ENCODE measurements around the gene TNPO3. TPM values are rescaled to one million over a fixed set of nuclear protein-coding genes. Genes with fewer than 3 reads are reported as not detected.
A peak's percentile ranks its signal among the peaks of the same experiment; 100 is the strongest.

Gene TNPO3
- polyA plus RNA-seq, 1 of the 3 experiments (the other 2 are of a cell fraction) = 27.8 TPM

- Histone ChIP-seq H3K4me1 (ENCODE audit: control insufficient read depth in 1 of 2, insufficient read depth in 2 of 2, low read depth in 1 of 2, low read length in 1 of 2) (no peaks in the 10 kb centered on the region; a peak in 1 of 4 replicates), H3K79me2 (ENCODE audit: insufficient read depth) (no peaks in the 10 kb centered on the region), H3K9ac (no peak overlapping the region), H3K36me3 (replicated peaks in 1 of 2; ENCODE audit: control insufficient read depth in 1 of 2, insufficient read depth in 2 of 2, low read length in 1 of 2) (no peaks in the 10 kb centered on the region), H3K4me2 (no peak overlapping the region), H4K20me1 (ENCODE audit: insufficient read depth) (no peaks in the 10 kb centered on the region), H3K9me2 (no peaks in the 10 kb centered on the region), H3K9me3 (no peaks in the 10 kb centered on the region), H2AFZ (ENCODE audit: low read depth) (no peak overlapping the region), H3F3A (replicated peaks; ENCODE audit: insufficient read depth) (no peaks in the 10 kb centered on the region), H3K4me3 (ENCODE audit: low read depth in 2 of 2, low read length in 1 of 2) (no peak overlapping the region), H3K27me3 (ENCODE audit: insufficient read depth) (peaks cover 30% of the 10 kb centered on the region), H3K27ac (ENCODE audit: low read depth in 2 of 2, low read length in 1 of 2) (no peak overlapping the region)
- CTCF ChIA-PET = interaction anchor here (1.7 to 2.2 kb wide), 3 partner anchors 11 to 176 kb away, joined by 5 to 8 read pairs (median 7); no protein-coding TSS in a partner anchor
- 85% methylated on average over 29 of the region's 34 CpGs for WGBS (ENCODE audit: low lambda C conversion rate)
- DNase-seq = no peak
- POLR2A ChIA-PET = no interaction called here
- TF ChIP-seq GABPA (IDR thresholded peaks at IDR 0.05; ENCODE audit: low read depth) = no peak
- TF ChIP-seq CTCF (IDR thresholded peaks at IDR 0.05) = no peak
- no peak for TF ChIP-seq NFIC (IDR thresholded peaks at IDR 0.05; ENCODE audit: borderline replicate concordance)
Measured at GRCh38 chr7:128915271-128915819, 139.6 kb downstream of the TNPO3 start.

- Histone ChIP-seq H4K20me1 (ENCODE audit: insufficient read depth) (no peaks in the 10 kb centered on the region), H3K4me2 (no peak overlapping the region), H3K4me3 (ENCODE audit: low read depth in 2 of 2, low read length in 1 of 2) (no peak overlapping the region), H3K9me2 (no peaks in the 10 kb centered on the region), H2AFZ (ENCODE audit: low read depth) (no peak overlapping the region), H3K27ac (ENCODE audit: low read depth in 2 of 2, low read length in 1 of 2) (no peak overlapping the region), H3K9ac (no peak overlapping the region), H3K36me3 (replicated peaks in 1 of 2; ENCODE audit: control insufficient read depth in 1 of 2, insufficient read depth in 2 of 2, low read length in 1 of 2) (no peaks in the 10 kb centered on the region), H3K27me3 (ENCODE audit: insufficient read depth) (peaks cover 23% of the 10 kb centered on the region), H3K9me3 (no peaks in the 10 kb centered on the region), H3F3A (replicated peaks; ENCODE audit: insufficient read depth) (no peaks in the 10 kb centered on the region), H3K4me1 (ENCODE audit: control insufficient read depth in 1 of 2, insufficient read depth in 2 of 2, low read depth in 1 of 2, low read length in 1 of 2) (peaks cover 0 to 2% of the 10 kb centered on the region in 2 experiments; a peak in 1 of 4 replicates), H3K79me2 (ENCODE audit: insufficient read depth) (no peaks in the 10 kb centered on the region)
- DNase-seq = peak; percentile 45
- POLR2A ChIA-PET = no interaction called here
- 78% methylated on average over 7 of the region's 11 CpGs for WGBS (ENCODE audit: low lambda C conversion rate)
- CTCF ChIA-PET = interaction anchor here (1.5 to 2.2 kb wide), 4 partner anchors 11 to 177 kb away, joined by 4 to 8 read pairs (median 6); no protein-coding TSS in a partner anchor
- no peak for TF ChIP-seq NRF1 (IDR thresholded peaks at IDR 0.05; ENCODE audit: low read depth, low read length)
- no peak for TF ChIP-seq EZH2phosphoT487 (IDR thresholded peaks at IDR 0.05; ENCODE audit: borderline replicate concordance, low read depth)
- no peak for TF ChIP-seq TAF1 (IDR thresholded peaks at IDR 0.05; ENCODE audit: borderline replicate concordance, low read depth, low read length)
- no peak for TF ChIP-seq PBX3 (IDR thresholded peaks at IDR 0.05)
- TF ChIP-seq GABPA (IDR thresholded peaks at IDR 0.05; ENCODE audit: low read depth) = no peak
- TF ChIP-seq MXI1 (IDR thresholded peaks at IDR 0.05; ENCODE audit: low read depth, low read length) = no peak
- TF ChIP-seq TCF12 (IDR thresholded peaks at IDR 0.05) = no peak
- TF ChIP-seq SMC3 (IDR thresholded peaks at IDR 0.05; ENCODE audit: low read depth, low read length) = no peak
- TF ChIP-seq USF1 (IDR thresholded peaks at IDR 0.05; ENCODE audit: borderline replicate concordance, low read depth) = no peak
- TF ChIP-seq RCOR1 (IDR thresholded peaks at IDR 0.05; ENCODE audit: low read length) = no peak
- no peak for TF ChIP-seq JUND (IDR thresholded peaks at IDR 0.05)
Measured at GRCh38 chr7:128914566-128915151, 140.3 kb downstream of the TNPO3 start.

Measured in SK-N-SH (cell line).